HUES64 (cell line): Measurements from ENCODE around the gene UMODL1.

Experiments used
- H3K27ac ChIP-seq: 2 replicates; pipeline ENCODE4 v1.7.0; 2013; ENCODE audit warnings: low read depth, low read length, inconsistent platforms
- H3K27me3 ChIP-seq: 2 replicates; pipeline ENCODE4 v1.6.1; 2013; ENCODE audit warnings: mild to moderate bottlenecking, low read length; ENCODE audit not compliant: insufficient read depth
- H3K36me3 ChIP-seq: 2 replicates; pipeline ENCODE4 v1.6.1; 2013; ENCODE audit warnings: mild to moderate bottlenecking, low read length; ENCODE audit not compliant: insufficient read depth
- H3K4me1 ChIP-seq: 2 replicates; pipeline ENCODE4 v1.6.1; 2013; ENCODE audit warnings: mild to moderate bottlenecking, low read length, moderate library complexity; ENCODE audit not compliant: insufficient read depth
- H3K4me3 ChIP-seq: 2 replicates; pipeline ENCODE4 v1.5.1; 2013; ENCODE audit warnings: mild to moderate bottlenecking, low read length, moderate library complexity
- H3K9ac ChIP-seq: 2 replicates; pipeline ENCODE4 v1.6.1; 2013; ENCODE audit warnings: mild to moderate bottlenecking, low read depth, low read length
- H3K9me3 ChIP-seq: 2 replicates; pipeline ENCODE4 v1.6.1; 2013; ENCODE audit warnings: low read depth, low read length; ENCODE audit not compliant: insufficient read depth
- WGBS: fragments of 150-250, 120-280 bp; methylation state at CpG from one replicate; pipeline ENCODE4 v1.1.7; 2013; ENCODE audit warnings: missing lambda C conversion rate; 5-methylcytosine and 5-hydroxymethylcytosine counted together

The UMODL1 gene

GRCh38 chr21:42147386-42148020 lies 76.4 kb downstream of the UMODL1 start:
- WGBS: 86% methylated on average over 13 of the region's 13 CpGs
- Histone ChIP-seq H3K27me3 (no peaks in the 10 kb centered on the region), H3K9ac (no peak overlapping the region)

DNA sequence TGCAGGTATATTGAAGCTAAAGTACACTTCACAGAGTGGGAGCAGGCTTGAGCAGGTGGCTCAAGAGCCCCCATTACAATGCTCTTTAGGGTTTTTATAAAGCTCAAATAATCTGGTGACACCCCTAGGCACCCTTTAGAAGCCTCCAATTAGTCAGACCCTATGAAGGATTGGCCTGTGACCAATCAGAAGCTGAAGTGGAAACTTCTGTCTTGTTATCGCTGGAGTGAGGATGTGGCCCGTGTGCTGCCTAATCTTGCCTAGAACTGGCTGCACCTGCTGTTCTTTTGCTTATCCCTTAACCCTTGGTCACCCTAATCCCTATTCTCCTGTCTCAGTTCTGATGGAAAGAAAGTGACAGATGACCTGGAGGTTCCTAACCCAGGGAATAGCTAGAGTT lies 77.0 kb downstream of the UMODL1 start:
- H3K27me3 ChIP-seq: no peaks in the 10 kb centered on the region
- no peaks in the 10 kb centered on the region for H3K36me3 ChIP-seq
- H3K9ac ChIP-seq: no peak overlapping the region
- H3K27ac ChIP-seq: no peak overlapping the region
- no peaks in the 10 kb centered on the region for H3K9me3 ChIP-seq
- no peak overlapping the region for H3K4me3 ChIP-seq
- H3K4me1 ChIP-seq: no peaks in the 10 kb centered on the region
- WGBS: 90% methylated on average over 2 of the region's 2 CpGs

More at GRCh38 chr21:42147386-42148020, 76.4 kb downstream of the UMODL1 start:
- no peaks in the 10 kb centered on the region for H3K36me3 ChIP-seq
- no peak overlapping the region for H3K4me3 ChIP-seq
- H3K4me1 ChIP-seq: no peaks in the 10 kb centered on the region
- H3K27ac ChIP-seq: no peak overlapping the region
- H3K9me3 ChIP-seq: no peaks in the 10 kb centered on the region

- H3K36me3 ChIP-seq: no peaks in the 10 kb centered on the region
- no peaks in the 10 kb centered on the region for H3K27me3 ChIP-seq
- no peaks in the 10 kb centered on the region for H3K4me1 ChIP-seq
- no peak overlapping the region for H3K9ac ChIP-seq
- H3K9me3 ChIP-seq: no peaks in the 10 kb centered on the region
- H3K27ac ChIP-seq: no peak overlapping the region
- 98% methylated on average over 3 of the region's 3 CpGs for WGBS
- no peak overlapping the region for H3K4me3 ChIP-seq
Measured at GRCh38 chr21:42148584-42148983, 77.5 kb downstream of the UMODL1 start.

- H3K27ac ChIP-seq: no peak overlapping the region
- WGBS: 95% methylated on average over 21 of the region's 21 CpGs
Measured at GRCh38 chr21:42149656-42150473, 78.7 kb downstream of the UMODL1 start.

GRCh38 chr21:42150474-42151085 lies 79.5 kb downstream of the UMODL1 start:
- Histone ChIP-seq H3K27ac (no peak overlapping the region), H3K4me1 (no peaks in the 10 kb centered on the region), H3K27me3 (no peaks in the 10 kb centered on the region), H3K9ac (no peak overlapping the region), H3K9me3 (no peaks in the 10 kb centered on the region), H3K4me3 (no peak overlapping the region), H3K36me3 (no peaks in the 10 kb centered on the region)
- WGBS: 92% methylated on average over 13 of the region's 13 CpGs

More at GRCh38 chr21:42149656-42150473, 78.7 kb downstream of the UMODL1 start:
- H3K9me3 ChIP-seq: no peaks in the 10 kb centered on the region
- no peaks in the 10 kb centered on the region for H3K4me1 ChIP-seq
- no peaks in the 10 kb centered on the region for H3K36me3 ChIP-seq
- no peak overlapping the region for H3K9ac ChIP-seq
- H3K27me3 ChIP-seq: no peaks in the 10 kb centered on the region
- no peak overlapping the region for H3K4me3 ChIP-seq

GRCh38 chr21:42151148-42151947 lies 80.2 kb downstream of the UMODL1 start:
- no peaks in the 10 kb centered on the region for H3K27me3 ChIP-seq
- H3K36me3 ChIP-seq: no peaks in the 10 kb centered on the region
- WGBS: 84% methylated on average over 12 of the region's 12 CpGs
- no peak overlapping the region for H3K27ac ChIP-seq
- H3K9ac ChIP-seq: no peak overlapping the region
- H3K4me1 ChIP-seq: no peaks in the 10 kb centered on the region
- H3K9me3 ChIP-seq: no peaks in the 10 kb centered on the region
- H3K4me3 ChIP-seq: no peak overlapping the region

DNA sequence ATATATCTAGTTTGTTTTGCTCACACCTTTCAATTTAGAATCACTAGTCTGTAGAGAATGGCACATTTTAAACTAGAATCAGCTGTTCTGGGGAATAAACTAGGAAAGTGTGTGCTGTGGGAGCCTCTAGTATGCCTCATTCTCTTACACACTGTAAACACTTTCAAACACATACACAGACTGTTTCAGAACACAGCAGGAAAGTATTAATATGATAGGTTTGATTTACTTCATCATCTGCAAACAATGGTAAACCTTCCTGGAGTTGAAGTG lies 80.8 kb downstream of the UMODL1 start:
- H3K27ac ChIP-seq: no peak overlapping the region
- no peaks in the 10 kb centered on the region for H3K27me3 ChIP-seq
- no peaks in the 10 kb centered on the region for H3K4me1 ChIP-seq
- H3K9ac ChIP-seq: no peak overlapping the region
- no peaks in the 10 kb centered on the region for H3K9me3 ChIP-seq
- H3K4me3 ChIP-seq: no peak overlapping the region
- H3K36me3 ChIP-seq: no peaks in the 10 kb centered on the region

- no peaks in the 10 kb centered on the region for H3K27me3 ChIP-seq
- H3K36me3 ChIP-seq: no peaks in the 10 kb centered on the region
- H3K9me3 ChIP-seq: no peaks in the 10 kb centered on the region
- no peak overlapping the region for H3K27ac ChIP-seq
- H3K9ac ChIP-seq: no peak overlapping the region
- no peak overlapping the region for H3K4me3 ChIP-seq
- WGBS: 95% methylated on average over 15 of the region's 15 CpGs
- no peaks in the 10 kb centered on the region for H3K4me1 ChIP-seq
Measured at GRCh38 chr21:42153046-42153686, 82.0 kb downstream of the UMODL1 start.

- WGBS: 93% methylated on average over 13 of the region's 13 CpGs
- Histone ChIP-seq H3K27me3 (no peaks in the 10 kb centered on the region), H3K4me1 (no peaks in the 10 kb centered on the region)
Measured at GRCh38 chr21:42153746-42154145, 82.6 kb downstream of the UMODL1 start.

DNA sequence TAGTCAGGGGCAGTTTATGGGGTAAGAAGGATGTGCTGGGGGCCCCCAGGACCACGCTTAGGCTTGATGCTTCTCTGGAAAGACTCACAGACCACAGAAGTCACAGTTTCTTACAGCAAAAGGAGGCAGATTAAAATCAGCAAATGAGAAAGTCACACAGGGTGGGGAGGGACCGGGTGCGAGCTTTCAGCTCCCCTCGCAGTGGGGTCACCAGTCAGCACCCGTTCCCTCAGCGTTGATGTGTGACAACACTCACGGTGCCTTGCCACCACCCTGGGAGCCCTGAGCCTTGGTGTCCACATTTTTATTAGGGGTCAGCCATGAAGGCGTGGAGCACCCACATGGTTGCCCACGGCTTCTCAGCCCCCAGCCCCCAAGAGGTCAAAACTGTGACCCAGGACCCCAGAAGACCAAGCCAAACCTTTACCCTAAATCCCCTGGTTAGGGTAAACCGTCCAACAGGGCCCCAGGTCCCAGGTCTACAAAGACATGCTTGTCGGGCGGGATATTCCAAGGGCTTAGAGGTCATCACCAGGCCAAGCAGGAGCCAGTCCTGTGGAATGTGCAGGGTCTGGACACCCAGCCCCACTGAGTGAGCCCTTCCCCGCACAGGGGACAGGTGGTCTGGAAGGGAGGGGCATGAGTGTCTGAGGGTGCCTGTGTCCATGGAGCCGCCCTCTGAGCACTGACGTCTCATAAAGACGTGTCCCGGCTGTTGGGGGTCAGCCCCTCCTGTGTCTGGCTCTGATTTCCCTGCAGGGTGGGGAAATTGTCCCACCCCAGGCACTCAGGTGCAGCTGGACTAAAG lies 83.3 kb downstream of the UMODL1 start:
- H3K9me3 ChIP-seq: no peaks in the 10 kb centered on the region
- H3K9ac ChIP-seq: no peak overlapping the region
- WGBS: 91% methylated on average over 17 of the region's 17 CpGs
- H3K27ac ChIP-seq: no peak overlapping the region
- H3K27me3 ChIP-seq: no peaks in the 10 kb centered on the region
- no peaks in the 10 kb centered on the region for H3K4me1 ChIP-seq
- H3K36me3 ChIP-seq: no peaks in the 10 kb centered on the region
- no peak overlapping the region for H3K4me3 ChIP-seq

More at GRCh38 chr21:42153746-42154145, 82.6 kb downstream of the UMODL1 start:
- H3K9ac ChIP-seq: no peak overlapping the region
- no peak overlapping the region for H3K4me3 ChIP-seq
- no peak overlapping the region for H3K27ac ChIP-seq
- H3K36me3 ChIP-seq: no peaks in the 10 kb centered on the region
- H3K9me3 ChIP-seq: no peaks in the 10 kb centered on the region
